ENCODE results near the gene EXOC3. TPM values are rescaled to one million over a fixed set of nuclear protein-coding genes. Genes with fewer than 3 reads are reported as not detected.

EXOC3 gene
- total RNA-seq, 1 experiment from 2014 or later: 60.1 TPM

- H3K4me3 Mint-ChIP-seq: no peak overlapping the region
- peaks cover 62% of the 10 kb centered on the region for H3K36me3 Mint-ChIP-seq
- no peak for ATAC-seq
- TF ChIP-seq, protein P1, sequence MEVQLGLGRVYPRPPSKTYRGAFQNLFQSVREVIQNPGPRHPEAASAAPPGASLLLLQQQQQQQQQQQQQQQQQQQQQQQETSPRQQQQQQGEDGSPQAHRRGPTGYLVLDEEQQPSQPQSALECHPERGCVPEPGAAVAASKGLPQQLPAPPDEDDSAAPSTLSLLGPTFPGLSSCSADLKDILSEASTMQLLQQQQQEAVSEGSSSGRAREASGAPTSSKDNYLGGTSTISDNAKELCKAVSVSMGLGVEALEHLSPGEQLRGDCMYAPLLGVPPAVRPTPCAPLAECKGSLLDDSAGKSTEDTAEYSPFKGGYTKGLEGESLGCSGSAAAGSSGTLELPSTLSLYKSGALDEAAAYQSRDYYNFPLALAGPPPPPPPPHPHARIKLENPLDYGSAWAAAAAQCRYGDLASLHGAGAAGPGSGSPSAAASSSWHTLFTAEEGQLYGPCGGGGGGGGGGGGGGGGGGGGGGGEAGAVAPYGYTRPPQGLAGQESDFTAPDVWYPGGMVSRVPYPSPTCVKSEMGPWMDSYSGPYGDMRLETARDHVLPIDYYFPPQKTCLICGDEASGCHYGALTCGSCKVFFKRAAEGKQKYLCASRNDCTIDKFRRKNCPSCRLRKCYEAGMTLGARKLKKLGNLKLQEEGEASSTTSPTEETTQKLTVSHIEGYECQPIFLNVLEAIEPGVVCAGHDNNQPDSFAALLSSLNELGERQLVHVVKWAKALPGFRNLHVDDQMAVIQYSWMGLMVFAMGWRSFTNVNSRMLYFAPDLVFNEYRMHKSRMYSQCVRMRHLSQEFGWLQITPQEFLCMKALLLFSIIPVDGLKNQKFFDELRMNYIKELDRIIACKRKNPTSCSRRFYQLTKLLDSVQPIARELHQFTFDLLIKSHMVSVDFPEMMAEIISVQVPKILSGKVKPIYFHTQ (CRISPR knock-in tag; IDR thresholded peaks at IDR 0.05): no peak
- TF ChIP-seq NFE2L1 (CRISPR knock-in tag; IDR thresholded peaks at IDR 0.05) (no peak), ETV6 (CRISPR knock-in tag; IDR thresholded peaks at IDR 0.05) (no peak), RELA (CRISPR knock-in tag; IDR thresholded peaks at IDR 0.05; ENCODE audit: borderline replicate concordance) (no peak), OVOL2 (CRISPR knock-in tag; IDR thresholded peaks at IDR 0.05; ENCODE audit: borderline replicate concordance) (no peak), CBFB (CRISPR knock-in tag; IDR thresholded peaks at IDR 0.05; ENCODE audit: low read depth) (no peak), TP53 (CRISPR knock-in tag; IDR thresholded peaks at IDR 0.05) (no peak), TEAD1 (CRISPR knock-in tag; IDR thresholded peaks at IDR 0.05) (no peak), HMGA2 (CRISPR knock-in tag; IDR thresholded peaks at IDR 0.05) (no peak), ZNF219 (CRISPR knock-in tag; IDR thresholded peaks at IDR 0.05; ENCODE audit: borderline replicate concordance) (no peak), FOXJ3 (CRISPR knock-in tag; IDR thresholded peaks at IDR 0.05; ENCODE audit: borderline replicate concordance) (no peak), JAZF1 (CRISPR knock-in tag; IDR thresholded peaks at IDR 0.05) (no peak), ZNF317 (CRISPR knock-in tag; IDR thresholded peaks at IDR 0.05; ENCODE audit: borderline replicate concordance, low read depth) (no peak)
- TF ChIP-seq, protein P2, sequence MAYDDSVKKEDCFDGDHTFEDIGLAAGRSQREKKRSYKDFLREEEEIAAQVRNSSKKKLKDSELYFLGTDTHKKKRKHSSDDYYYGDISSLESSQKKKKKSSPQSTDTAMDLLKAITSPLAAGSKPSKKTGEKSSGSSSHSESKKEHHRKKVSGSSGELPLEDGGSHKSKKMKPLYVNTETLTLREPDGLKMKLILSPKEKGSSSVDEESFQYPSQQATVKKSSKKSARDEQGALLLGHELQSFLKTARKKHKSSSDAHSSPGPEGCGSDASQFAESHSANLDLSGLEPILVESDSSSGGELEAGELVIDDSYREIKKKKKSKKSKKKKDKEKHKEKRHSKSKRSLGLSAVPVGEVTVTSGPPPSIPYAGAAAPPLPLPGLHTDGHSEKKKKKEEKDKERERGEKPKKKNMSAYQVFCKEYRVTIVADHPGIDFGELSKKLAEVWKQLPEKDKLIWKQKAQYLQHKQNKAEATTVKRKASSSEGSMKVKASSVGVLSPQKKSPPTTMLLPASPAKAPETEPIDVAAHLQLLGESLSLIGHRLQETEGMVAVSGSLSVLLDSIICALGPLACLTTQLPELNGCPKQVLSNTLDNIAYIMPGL (CRISPR knock-in tag; IDR thresholded peaks at IDR 0.05): no peak
- TF ChIP-seq, protein P3, sequence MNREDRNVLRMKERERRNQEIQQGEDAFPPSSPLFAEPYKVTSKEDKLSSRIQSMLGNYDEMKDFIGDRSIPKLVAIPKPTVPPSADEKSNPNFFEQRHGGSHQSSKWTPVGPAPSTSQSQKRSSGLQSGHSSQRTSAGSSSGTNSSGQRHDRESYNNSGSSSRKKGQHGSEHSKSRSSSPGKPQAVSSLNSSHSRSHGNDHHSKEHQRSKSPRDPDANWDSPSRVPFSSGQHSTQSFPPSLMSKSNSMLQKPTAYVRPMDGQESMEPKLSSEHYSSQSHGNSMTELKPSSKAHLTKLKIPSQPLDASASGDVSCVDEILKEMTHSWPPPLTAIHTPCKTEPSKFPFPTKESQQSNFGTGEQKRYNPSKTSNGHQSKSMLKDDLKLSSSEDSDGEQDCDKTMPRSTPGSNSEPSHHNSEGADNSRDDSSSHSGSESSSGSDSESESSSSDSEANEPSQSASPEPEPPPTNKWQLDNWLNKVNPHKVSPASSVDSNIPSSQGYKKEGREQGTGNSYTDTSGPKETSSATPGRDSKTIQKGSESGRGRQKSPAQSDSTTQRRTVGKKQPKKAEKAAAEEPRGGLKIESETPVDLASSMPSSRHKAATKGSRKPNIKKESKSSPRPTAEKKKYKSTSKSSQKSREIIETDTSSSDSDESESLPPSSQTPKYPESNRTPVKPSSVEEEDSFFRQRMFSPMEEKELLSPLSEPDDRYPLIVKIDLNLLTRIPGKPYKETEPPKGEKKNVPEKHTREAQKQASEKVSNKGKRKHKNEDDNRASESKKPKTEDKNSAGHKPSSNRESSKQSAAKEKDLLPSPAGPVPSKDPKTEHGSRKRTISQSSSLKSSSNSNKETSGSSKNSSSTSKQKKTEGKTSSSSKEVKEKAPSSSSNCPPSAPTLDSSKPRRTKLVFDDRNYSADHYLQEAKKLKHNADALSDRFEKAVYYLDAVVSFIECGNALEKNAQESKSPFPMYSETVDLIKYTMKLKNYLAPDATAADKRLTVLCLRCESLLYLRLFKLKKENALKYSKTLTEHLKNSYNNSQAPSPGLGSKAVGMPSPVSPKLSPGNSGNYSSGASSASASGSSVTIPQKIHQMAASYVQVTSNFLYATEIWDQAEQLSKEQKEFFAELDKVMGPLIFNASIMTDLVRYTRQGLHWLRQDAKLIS (CRISPR knock-in tag; IDR thresholded peaks at IDR 0.05; ENCODE audit: borderline replicate concordance): no peak
- POLR2A ChIA-PET: no interaction called here
- no peaks in the 10 kb centered on the region for H3K27me3 Mint-ChIP-seq (ENCODE audit: low read depth)
- no peak for DNase-seq (ENCODE audit: low spot score)
- no peaks in the 10 kb centered on the region for H3K9me3 Mint-ChIP-seq
- CTCF ChIA-PET: no interaction called here
- no peak overlapping the region for H3K27ac Mint-ChIP-seq
- peaks cover 14% of the 10 kb centered on the region for H3K4me1 Mint-ChIP-seq
Observed at GRCh38 chr5:458547-459353, 15.8 kb downstream of the EXOC3 start.

DNA sequence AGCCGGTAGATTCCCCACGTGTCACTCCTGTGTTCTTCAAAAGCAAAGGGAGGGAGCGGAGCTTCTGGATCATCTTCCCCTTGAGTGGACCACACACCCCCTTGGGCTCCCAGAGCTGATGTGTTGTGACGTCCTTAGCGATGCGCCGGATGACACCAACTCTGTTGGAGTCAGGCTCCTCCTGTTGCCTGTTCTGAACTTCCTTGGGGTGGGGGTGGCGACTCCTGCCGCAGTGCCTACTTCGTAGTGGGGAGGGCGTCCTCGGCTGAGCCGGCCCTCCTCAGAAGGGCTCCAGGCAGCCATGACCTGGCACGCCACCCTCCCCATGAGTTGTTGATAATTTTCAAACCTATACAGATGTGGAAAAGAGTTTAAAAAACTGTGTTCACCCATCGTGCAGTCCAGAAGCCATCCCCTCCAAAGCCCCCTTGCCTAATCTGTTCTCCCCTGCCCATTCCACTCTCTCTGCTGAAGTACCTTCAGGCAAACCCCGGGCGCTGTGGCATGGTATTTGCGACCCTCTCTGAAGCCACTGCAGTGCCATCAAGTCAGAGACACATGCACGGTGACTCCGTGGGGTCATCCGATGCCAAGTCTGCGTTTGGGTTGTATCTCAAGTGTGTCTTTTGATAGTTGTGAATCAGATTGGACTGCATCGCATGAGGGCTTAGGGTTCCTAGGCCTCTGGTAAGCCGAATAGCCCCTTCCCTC, 16.7 kb downstream of the EXOC3 start:
- Mint-ChIP-seq H3K4me3 (no peak overlapping the region), H3K27ac (peak overlapping the region; percentile 57), H3K36me3 (peaks cover 63% of the 10 kb centered on the region), H3K9me3 (no peaks in the 10 kb centered on the region), H3K27me3 (ENCODE audit: low read depth) (no peaks in the 10 kb centered on the region), H3K4me1 (peaks cover 7% of the 10 kb centered on the region)
- ChIA-PET CTCF (interaction anchor here (1.2 kb wide), 1 partner anchor 13 kb away, joined by 3 read pairs; no protein-coding TSS in a partner anchor), POLR2A (no interaction called here)
- ATAC-seq (no peak), DNase-seq (ENCODE audit: low spot score) (no peak)
- no peak for TF ChIP-seq ZNF416 (CRISPR knock-in tag; IDR thresholded peaks at IDR 0.05)
- TF ChIP-seq ETV6 (CRISPR knock-in tag; IDR thresholded peaks at IDR 0.05): no peak
- no peak for TF ChIP-seq NFE2L1 (CRISPR knock-in tag; IDR thresholded peaks at IDR 0.05)
- TF ChIP-seq ATF1 (CRISPR knock-in tag; IDR thresholded peaks at IDR 0.05): no peak
- TF ChIP-seq, protein P4, sequence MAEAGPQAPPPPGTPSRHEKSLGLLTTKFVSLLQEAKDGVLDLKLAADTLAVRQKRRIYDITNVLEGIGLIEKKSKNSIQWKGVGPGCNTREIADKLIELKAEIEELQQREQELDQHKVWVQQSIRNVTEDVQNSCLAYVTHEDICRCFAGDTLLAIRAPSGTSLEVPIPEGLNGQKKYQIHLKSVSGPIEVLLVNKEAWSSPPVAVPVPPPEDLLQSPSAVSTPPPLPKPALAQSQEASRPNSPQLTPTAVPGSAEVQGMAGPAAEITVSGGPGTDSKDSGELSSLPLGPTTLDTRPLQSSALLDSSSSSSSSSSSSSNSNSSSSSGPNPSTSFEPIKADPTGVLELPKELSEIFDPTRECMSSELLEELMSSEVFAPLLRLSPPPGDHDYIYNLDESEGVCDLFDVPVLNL (CRISPR knock-in tag; IDR thresholded peaks at IDR 0.05; ENCODE audit: borderline replicate concordance, low read depth): no peak
- TF ChIP-seq, protein P1 (CRISPR knock-in tag; IDR thresholded peaks at IDR 0.05): no peak
- no peak for TF ChIP-seq CREB1 (CRISPR knock-in tag; IDR thresholded peaks at IDR 0.05)

Measured in WTC11 (cell line).